ENCODE results near the gene IL1RL1.

DNA sequence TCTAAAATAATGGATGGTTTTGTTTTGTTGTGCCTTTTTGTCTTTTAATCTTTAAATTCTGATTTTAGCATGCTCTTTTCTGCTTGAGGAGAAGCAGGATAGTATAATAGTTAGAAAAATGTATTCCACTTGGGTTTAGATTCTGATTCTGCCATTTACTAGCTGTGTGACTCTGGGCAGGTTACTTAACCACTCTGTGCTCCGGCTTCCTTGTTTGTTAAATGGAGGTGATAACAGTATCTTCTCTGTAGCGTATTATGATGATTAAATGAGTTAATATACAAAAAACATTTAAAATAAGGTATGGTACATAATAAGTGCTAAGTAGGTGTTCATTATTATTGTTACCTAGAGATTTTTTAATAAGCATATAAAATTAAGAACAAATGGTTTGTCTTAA is 84.6 kb downstream of the IL1RL1 start:
- TF ChIP-seq, protein P1, sequence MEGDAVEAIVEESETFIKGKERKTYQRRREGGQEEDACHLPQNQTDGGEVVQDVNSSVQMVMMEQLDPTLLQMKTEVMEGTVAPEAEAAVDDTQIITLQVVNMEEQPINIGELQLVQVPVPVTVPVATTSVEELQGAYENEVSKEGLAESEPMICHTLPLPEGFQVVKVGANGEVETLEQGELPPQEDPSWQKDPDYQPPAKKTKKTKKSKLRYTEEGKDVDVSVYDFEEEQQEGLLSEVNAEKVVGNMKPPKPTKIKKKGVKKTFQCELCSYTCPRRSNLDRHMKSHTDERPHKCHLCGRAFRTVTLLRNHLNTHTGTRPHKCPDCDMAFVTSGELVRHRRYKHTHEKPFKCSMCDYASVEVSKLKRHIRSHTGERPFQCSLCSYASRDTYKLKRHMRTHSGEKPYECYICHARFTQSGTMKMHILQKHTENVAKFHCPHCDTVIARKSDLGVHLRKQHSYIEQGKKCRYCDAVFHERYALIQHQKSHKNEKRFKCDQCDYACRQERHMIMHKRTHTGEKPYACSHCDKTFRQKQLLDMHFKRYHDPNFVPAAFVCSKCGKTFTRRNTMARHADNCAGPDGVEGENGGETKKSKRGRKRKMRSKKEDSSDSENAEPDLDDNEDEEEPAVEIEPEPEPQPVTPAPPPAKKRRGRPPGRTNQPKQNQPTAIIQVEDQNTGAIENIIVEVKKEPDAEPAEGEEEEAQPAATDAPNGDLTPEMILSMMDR (IDR thresholded peaks at IDR 0.05; ENCODE audit: poor library complexity, severe bottlenecking) = no peak
- TF ChIP-seq EZH2 (IDR thresholded peaks at IDR 0.05; ENCODE audit: borderline replicate concordance, insufficient read depth, low read length, poor library complexity, severe bottlenecking) = no peak
